RWPE2 (cell line): ENCODE results near the gene SATB2.

Experiments
- ATAC-seq: fragments of 200-7000 bp; cut with Tn5 transposase; 3 replicates; pipeline ENCODE4 v1.9.1; 2021; ENCODE audit warnings: low read depth
- DNase-seq: peaks from one replicate; pipeline ENCODE4 v3.0.0-alpha.2; 2020; ENCODE audit warnings: low spot score
- H3K27ac ChIP-seq: fragments of 450-650 bp; 2 replicates; pipeline ENCODE4 v1.5.1; 2017; ENCODE audit warnings: mild to moderate bottlenecking; ENCODE audit not compliant: poor library complexity, severe bottlenecking
- H3K27me3 ChIP-seq: fragments of 250-450 bp; sonication (Bioruptor Pico); 2 replicates; pipeline ENCODE4 v1.5.1; 2021; ENCODE audit warnings: mild to moderate bottlenecking, moderate library complexity; ENCODE audit not compliant: insufficient read depth, poor library complexity, severe bottlenecking
- H3K36me3 ChIP-seq: fragments of 250-450 bp; sonication (Bioruptor Pico); 2 replicates; pipeline ENCODE4 v1.5.1; 2020; ENCODE audit warnings: low read depth, mild to moderate bottlenecking, moderate library complexity
- H3K4me1 ChIP-seq: fragments of 250-450 bp; sonication (Bioruptor Pico); 2 replicates; pipeline ENCODE4 v1.5.1; 2021; ENCODE audit warnings: mild to moderate bottlenecking, moderate library complexity; ENCODE audit not compliant: insufficient read depth, poor library complexity, severe bottlenecking
- H3K4me3 ChIP-seq: fragments of 250-450 bp; sonication (Bioruptor Pico); 2 replicates; pipeline ENCODE4 v1.5.1; 2021; ENCODE audit warnings: mild to moderate bottlenecking, moderate library complexity; ENCODE audit not compliant: severe bottlenecking
- H3K9me3 ChIP-seq: fragments of 250-450 bp; sonication (Bioruptor Pico); 2 replicates; pipeline ENCODE4 v1.5.1; 2021; ENCODE audit warnings: mild to moderate bottlenecking, moderate library complexity; ENCODE audit not compliant: severe bottlenecking
- CTCF ChIP-seq: fragments of 450-650 bp; IDR thresholded peaks from one replicate; pipeline ENCODE4 v1.5.1; 2017; ENCODE audit warnings: mild to moderate bottlenecking, moderate library complexity; ENCODE audit not compliant: poor library complexity, severe bottlenecking

Gene SATB2

GRCh38 chr2:199466692-199467065 is 8.9 kb upstream of the SATB2 start:
- ATAC-seq: no peak
- H3K27me3 ChIP-seq: peaks cover 8% of the 10 kb centered on the region
- no peak overlapping the region for H3K4me3 ChIP-seq
- H3K27ac ChIP-seq: no peak overlapping the region
- H3K9me3 ChIP-seq: no peaks in the 10 kb centered on the region
- H3K4me1 ChIP-seq: no peaks in the 10 kb centered on the region
- no peak for TF ChIP-seq CTCF
- no peak for DNase-seq
- no peaks in the 10 kb centered on the region for H3K36me3 ChIP-seq

- ATAC-seq (no peak), DNase-seq (no peak)
- no peak for TF ChIP-seq CTCF
- no peak overlapping the region for H3K4me3 ChIP-seq
- H3K36me3 ChIP-seq: no peaks in the 10 kb centered on the region
- H3K9me3 ChIP-seq: no peaks in the 10 kb centered on the region
- H3K27ac ChIP-seq: no peak overlapping the region
- peaks cover 4% of the 10 kb centered on the region for H3K27me3 ChIP-seq
- H3K4me1 ChIP-seq: no peaks in the 10 kb centered on the region
Measured at GRCh38 chr2:199465988-199466691, 8.4 kb upstream of the SATB2 start.

GRCh38 chr2:199465390-199465789 is 7.7 kb upstream of the SATB2 start:
- no peaks in the 10 kb centered on the region for H3K9me3 ChIP-seq
- DNase-seq (no peak), ATAC-seq (no peak)
- no peaks in the 10 kb centered on the region for H3K4me1 ChIP-seq
- no peaks in the 10 kb centered on the region for H3K27me3 ChIP-seq
- H3K4me3 ChIP-seq: no peak overlapping the region
- no peak overlapping the region for H3K27ac ChIP-seq
- H3K36me3 ChIP-seq: no peaks in the 10 kb centered on the region
- no peak for TF ChIP-seq CTCF

GRCh38 chr2:199464606-199465352 is 7.0 kb upstream of the SATB2 start:
- Histone ChIP-seq H3K9me3 (no peaks in the 10 kb centered on the region), H3K4me3 (no peak overlapping the region), H3K27ac (no peak overlapping the region), H3K27me3 (no peaks in the 10 kb centered on the region), H3K36me3 (no peaks in the 10 kb centered on the region), H3K4me1 (no peaks in the 10 kb centered on the region)
- ATAC-seq (no peak), DNase-seq (no peak)
- no peak for TF ChIP-seq CTCF
